ENCODE results near the gene STN1.

Gene STN1

DNA sequence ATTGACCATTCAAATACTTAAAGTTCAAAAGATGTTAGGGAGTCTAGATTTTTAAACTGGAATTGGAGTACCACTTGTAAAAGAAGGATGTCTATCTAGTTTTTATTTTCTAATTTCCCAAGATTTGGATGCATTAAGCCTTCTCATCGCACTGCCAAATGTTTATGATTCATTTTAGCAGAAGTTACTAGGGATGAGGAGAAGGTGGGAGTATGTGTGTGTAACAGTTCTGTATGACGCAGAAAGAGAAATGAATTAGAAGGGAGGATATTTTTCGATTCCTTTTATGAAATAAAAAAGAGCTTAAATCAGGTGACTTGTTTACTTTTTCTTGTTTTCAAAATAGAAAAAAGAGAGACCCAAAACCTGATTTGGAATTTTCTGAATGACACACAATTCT is 42.1 kb upstream of the STN1 start:
- TF ChIP-seq ZBTB7A (IDR thresholded peaks at IDR 0.05; ENCODE audit: low read depth), result no peak
- no peak for TF ChIP-seq TEAD4 (IDR thresholded peaks at IDR 0.05)
- no peak for TF ChIP-seq EP300 (IDR thresholded peaks at IDR 0.05; ENCODE audit: borderline replicate concordance)
- no peak for TF ChIP-seq YY1 (IDR thresholded peaks at IDR 0.05; ENCODE audit: low read depth)
- no peak for TF ChIP-seq FOXM1 (IDR thresholded peaks at IDR 0.05; ENCODE audit: borderline replicate concordance, low read depth)
- TF ChIP-seq, protein P1, sequence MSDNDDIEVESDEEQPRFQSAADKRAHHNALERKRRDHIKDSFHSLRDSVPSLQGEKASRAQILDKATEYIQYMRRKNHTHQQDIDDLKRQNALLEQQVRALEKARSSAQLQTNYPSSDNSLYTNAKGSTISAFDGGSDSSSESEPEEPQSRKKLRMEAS (IDR thresholded peaks at IDR 0.05), result no peak
- TF ChIP-seq, protein P2, sequence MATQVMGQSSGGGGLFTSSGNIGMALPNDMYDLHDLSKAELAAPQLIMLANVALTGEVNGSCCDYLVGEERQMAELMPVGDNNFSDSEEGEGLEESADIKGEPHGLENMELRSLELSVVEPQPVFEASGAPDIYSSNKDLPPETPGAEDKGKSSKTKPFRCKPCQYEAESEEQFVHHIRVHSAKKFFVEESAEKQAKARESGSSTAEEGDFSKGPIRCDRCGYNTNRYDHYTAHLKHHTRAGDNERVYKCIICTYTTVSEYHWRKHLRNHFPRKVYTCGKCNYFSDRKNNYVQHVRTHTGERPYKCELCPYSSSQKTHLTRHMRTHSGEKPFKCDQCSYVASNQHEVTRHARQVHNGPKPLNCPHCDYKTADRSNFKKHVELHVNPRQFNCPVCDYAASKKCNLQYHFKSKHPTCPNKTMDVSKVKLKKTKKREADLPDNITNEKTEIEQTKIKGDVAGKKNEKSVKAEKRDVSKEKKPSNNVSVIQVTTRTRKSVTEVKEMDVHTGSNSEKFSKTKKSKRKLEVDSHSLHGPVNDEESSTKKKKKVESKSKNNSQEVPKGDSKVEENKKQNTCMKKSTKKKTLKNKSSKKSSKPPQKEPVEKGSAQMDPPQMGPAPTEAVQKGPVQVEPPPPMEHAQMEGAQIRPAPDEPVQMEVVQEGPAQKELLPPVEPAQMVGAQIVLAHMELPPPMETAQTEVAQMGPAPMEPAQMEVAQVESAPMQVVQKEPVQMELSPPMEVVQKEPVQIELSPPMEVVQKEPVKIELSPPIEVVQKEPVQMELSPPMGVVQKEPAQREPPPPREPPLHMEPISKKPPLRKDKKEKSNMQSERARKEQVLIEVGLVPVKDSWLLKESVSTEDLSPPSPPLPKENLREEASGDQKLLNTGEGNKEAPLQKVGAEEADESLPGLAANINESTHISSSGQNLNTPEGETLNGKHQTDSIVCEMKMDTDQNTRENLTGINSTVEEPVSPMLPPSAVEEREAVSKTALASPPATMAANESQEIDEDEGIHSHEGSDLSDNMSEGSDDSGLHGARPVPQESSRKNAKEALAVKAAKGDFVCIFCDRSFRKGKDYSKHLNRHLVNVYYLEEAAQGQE (IDR thresholded peaks at IDR 0.05; ENCODE audit: low read depth), result no peak
- no peak for TF ChIP-seq CEBPB (IDR thresholded peaks at IDR 0.05)
- TF ChIP-seq TCF12 (IDR thresholded peaks at IDR 0.05; ENCODE audit: low read depth), result no peak
- no peak for TF ChIP-seq TAF1 (IDR thresholded peaks at IDR 0.05; ENCODE audit: low read depth)
- no peak for TF ChIP-seq EGR1 (IDR thresholded peaks at IDR 0.05)
- TF ChIP-seq CREB1 (IDR thresholded peaks at IDR 0.05; ENCODE audit: low read depth), result no peak
- TF ChIP-seq NFIC (IDR thresholded peaks at IDR 0.05), result no peak
- TF ChIP-seq, protein P3, sequence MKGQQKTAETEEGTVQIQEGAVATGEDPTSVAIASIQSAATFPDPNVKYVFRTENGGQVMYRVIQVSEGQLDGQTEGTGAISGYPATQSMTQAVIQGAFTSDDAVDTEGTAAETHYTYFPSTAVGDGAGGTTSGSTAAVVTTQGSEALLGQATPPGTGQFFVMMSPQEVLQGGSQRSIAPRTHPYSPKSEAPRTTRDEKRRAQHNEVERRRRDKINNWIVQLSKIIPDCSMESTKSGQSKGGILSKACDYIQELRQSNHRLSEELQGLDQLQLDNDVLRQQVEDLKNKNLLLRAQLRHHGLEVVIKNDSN (IDR thresholded peaks at IDR 0.05), result no peak
- no peak for TF ChIP-seq RAD21 (IDR thresholded peaks at IDR 0.05; ENCODE audit: low read depth)

DNA sequence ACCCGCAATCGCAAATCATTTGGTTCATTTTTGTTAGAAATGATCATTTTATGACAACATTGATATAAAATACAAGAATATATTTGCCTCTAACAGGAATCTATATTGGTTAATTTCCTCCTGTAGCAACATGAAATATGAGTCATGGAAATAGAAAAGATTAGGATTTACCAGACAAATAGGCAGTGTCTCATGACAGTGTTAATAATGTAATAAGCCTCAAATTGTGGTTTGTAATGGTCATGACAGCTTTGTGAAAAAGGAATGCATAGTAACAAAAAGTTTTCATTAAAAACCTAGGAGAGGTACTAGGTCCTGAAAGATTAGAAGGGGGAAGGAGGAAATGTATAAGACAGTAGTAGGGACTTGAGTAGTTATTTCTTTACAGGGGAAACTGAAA is 41.0 kb upstream of the STN1 start:
- TF ChIP-seq FOXM1 (IDR thresholded peaks at IDR 0.05; ENCODE audit: borderline replicate concordance, low read depth) (no peak), YY1 (IDR thresholded peaks at IDR 0.05; ENCODE audit: low read depth) (no peak), NFIC (IDR thresholded peaks at IDR 0.05) (no peak), TAF1 (IDR thresholded peaks at IDR 0.05; ENCODE audit: low read depth) (no peak), EGR1 (IDR thresholded peaks at IDR 0.05) (no peak), EP300 (IDR thresholded peaks at IDR 0.05; ENCODE audit: borderline replicate concordance) (no peak), TEAD4 (IDR thresholded peaks at IDR 0.05) (no peak), CREB1 (IDR thresholded peaks at IDR 0.05; ENCODE audit: low read depth) (no peak), TCF12 (IDR thresholded peaks at IDR 0.05; ENCODE audit: low read depth) (no peak), ZBTB7A (IDR thresholded peaks at IDR 0.05; ENCODE audit: low read depth) (no peak), RAD21 (IDR thresholded peaks at IDR 0.05; ENCODE audit: low read depth) (no peak), CEBPB (IDR thresholded peaks at IDR 0.05) (no peak)
- TF ChIP-seq, protein P3 (IDR thresholded peaks at IDR 0.05), result no peak
- TF ChIP-seq, protein P2 (IDR thresholded peaks at IDR 0.05; ENCODE audit: low read depth), result no peak
- TF ChIP-seq, protein P1 (IDR thresholded peaks at IDR 0.05), result no peak

DNA sequence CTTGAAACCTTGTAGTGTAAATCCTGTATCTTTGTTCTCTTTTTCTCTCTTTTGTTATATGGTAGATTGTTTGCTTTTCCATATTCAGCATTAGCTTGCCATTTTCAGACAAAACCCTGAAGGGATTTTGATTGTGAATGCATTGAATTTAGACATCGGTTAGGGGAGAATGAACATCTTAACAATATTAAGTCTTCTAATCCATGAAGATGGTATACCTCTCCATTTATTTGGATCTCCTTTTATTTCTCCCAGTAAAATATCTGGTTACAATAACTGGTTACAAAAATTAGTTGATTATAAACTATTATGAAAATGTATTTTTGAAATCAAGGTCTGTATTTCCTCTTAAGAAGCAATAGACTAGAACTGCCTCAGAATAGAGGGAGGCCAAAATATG is 36.6 kb upstream of the STN1 start:
- TF ChIP-seq, protein P2 (IDR thresholded peaks at IDR 0.05; ENCODE audit: low read depth), result no peak

DNA sequence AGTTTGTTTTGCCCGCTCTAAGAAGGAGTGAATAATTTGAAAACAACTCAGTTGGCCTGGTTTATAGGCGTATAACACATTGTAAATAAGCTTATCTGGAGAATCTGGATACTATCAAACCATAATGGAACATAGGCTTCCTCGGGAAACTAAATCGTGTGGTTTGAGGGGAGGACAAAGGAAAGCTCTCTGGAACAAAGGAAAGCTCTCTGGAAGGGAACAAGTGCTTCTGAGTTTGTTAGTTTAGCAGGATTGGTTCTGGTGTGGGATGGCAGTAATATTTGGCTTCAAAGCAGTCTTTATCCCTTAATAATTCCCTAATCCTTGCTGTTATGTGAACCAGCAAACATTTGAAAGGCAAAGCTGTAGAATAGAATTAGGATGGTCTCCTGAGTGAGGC is 34.0 kb upstream of the STN1 start:
- TF ChIP-seq FOXM1 (IDR thresholded peaks at IDR 0.05; ENCODE audit: borderline replicate concordance, low read depth), result no peak
- TF ChIP-seq TEAD4 (IDR thresholded peaks at IDR 0.05), result no peak
- TF ChIP-seq, protein P3 (IDR thresholded peaks at IDR 0.05), result no peak
- TF ChIP-seq TAF1 (IDR thresholded peaks at IDR 0.05; ENCODE audit: low read depth), result no peak
- TF ChIP-seq EP300 (IDR thresholded peaks at IDR 0.05; ENCODE audit: borderline replicate concordance), result no peak
- no peak for TF ChIP-seq CEBPB (IDR thresholded peaks at IDR 0.05)
- no peak for TF ChIP-seq CREB1 (IDR thresholded peaks at IDR 0.05; ENCODE audit: low read depth)
- no peak for TF ChIP-seq YY1 (IDR thresholded peaks at IDR 0.05; ENCODE audit: low read depth)
- no peak for TF ChIP-seq ZBTB7A (IDR thresholded peaks at IDR 0.05; ENCODE audit: low read depth)
- TF ChIP-seq, protein P1 (IDR thresholded peaks at IDR 0.05), result no peak
- TF ChIP-seq RAD21 (IDR thresholded peaks at IDR 0.05; ENCODE audit: low read depth), result no peak
- no peak for TF ChIP-seq TCF12 (IDR thresholded peaks at IDR 0.05; ENCODE audit: low read depth)
